HG02610 (cell line): Measurements from ENCODE around the gene CCDC30.

Source experiments
- ATAC-seq: cut with Tn5 transposase; IDR thresholded peaks from one replicate; pipeline ENCODE4 v1.9.1; 2021; ENCODE audit warnings: mild to moderate bottlenecking, moderate library complexity; ENCODE audit not compliant: unreplicated experiment

CCDC30 gene

DNA sequence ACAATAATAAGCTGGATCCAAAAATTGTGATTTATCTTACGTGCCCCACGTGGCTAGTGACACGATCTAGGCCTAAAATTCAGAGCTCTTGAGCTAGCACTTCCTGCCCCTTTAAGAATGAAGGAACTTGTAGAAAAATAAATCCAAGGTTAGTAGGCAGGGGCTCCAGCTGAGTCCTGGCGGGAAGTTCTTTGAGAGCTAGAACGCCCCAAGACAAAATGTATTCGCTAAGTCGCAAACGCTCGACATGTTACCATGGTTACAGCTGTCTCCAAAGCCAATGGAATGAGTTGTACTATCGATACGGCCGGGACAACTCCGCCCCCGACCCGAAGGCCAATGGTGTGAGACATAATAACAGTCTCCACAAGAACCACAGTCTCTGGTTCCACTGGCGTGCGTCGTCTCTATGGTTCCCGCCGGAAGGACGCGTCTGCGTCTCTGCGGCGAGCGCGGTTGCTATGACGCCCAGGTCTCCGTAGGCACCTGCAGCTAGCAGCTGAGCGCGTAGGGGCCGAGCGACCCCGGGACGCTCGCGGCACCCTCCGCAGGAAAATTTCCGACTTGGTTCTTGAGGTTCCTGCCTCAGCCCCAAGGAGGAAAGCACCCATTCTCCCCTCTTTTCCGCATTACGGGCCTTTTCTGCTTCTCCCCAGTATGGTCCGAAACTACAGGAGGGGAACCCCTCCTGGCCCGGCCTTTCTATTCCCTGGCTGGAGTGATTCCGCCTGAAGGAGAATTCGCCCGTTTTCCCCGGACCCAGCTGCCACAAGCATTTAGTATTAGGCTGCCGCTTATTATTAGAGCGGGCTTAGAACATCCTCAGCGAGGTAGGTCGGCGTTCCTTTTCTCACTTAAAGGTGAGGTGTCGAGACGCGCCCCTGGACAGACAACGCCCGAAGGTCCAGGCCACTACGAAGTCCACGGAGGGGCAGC lies at the start of gene CCDC30:
TSS of gene CCDC30 (plus strand) at position 459 of the 936 bp plus-strand sequence. CDS start 17,266 bp downstream, outside the sequence.
- ATAC-seq = peak; percentile 99

- no peak for ATAC-seq
These were observed 48.3 kb upstream of the CCDC30 start for GRCh38 chr1:42414551-42415496.

GRCh38 chr1:42417166-42417565 lies 45.9 kb upstream of the CCDC30 start:
- no peak for ATAC-seq

GRCh38 chr1:42418516-42418915 lies 44.6 kb upstream of the CCDC30 start:
- no peak for ATAC-seq

DNA sequence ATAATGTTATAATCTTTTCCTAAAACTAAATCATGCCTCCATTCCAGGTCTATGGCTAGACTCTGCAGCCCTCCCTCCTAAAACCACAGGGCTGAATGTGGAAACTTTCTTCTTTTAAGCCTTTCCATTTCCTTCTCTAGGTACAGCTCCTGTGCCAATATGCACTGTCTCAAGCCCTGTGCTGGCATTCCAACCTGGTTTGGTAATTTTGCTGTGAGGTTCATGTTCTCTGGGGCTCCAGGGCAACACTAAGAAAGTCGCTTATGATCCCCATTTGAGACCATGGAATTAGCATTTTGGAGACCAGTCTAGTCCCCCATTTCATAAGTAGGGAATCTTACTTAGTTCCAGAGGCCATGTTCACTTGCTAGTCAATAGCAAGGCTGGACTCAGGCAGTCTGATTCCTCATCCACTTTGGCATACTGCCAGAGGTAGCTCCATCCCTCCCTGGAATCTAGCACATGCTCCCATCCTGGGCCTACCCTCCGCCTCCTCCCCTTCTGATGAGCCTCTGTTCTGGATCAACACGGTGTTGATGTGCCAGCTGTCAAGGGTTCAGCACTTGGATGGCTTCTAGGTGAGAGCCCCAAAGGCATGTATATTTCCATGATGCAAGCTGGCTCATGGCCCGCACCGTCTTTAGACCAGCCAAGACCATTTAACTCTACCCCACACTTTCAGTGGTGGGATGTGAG lies 43.8 kb upstream of the CCDC30 start:
- ATAC-seq = no peak

GRCh38 chr1:42420121-42420520 lies 43.0 kb upstream of the CCDC30 start:
- ATAC-seq = no peak

DNA sequence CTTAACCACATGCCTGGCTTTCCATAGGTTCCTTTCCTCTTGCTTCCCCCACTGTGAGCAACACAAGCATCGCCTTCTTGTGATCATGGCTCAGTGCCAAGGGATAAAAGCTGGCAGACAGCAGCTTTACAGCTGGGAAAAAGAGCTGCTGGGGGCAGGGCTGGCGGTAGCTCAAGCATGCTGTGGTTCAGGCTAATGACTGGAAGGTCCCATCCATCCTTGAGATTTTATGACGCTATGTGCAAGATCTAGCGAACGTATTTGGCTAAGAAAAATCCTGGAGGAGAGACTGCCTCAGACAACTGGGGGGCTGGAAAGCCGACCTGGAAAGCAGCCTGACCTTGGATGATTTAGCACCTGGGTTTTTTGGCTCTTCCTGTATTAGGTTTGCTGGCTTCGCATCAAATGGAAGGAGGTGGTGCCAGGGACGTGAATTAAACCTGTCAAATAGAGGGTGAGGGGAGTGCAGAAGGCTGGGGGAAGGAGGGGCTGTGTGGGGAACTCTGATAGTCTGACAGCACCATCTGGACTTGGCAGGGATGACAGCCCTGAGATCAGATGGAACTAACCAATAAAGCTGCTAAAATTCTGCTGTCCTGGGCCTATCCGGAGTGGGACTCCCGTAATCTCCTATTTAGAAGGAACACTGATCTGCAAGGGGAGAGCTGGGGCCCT lies 42.0 kb upstream of the CCDC30 start:
- no peak for ATAC-seq

DNA sequence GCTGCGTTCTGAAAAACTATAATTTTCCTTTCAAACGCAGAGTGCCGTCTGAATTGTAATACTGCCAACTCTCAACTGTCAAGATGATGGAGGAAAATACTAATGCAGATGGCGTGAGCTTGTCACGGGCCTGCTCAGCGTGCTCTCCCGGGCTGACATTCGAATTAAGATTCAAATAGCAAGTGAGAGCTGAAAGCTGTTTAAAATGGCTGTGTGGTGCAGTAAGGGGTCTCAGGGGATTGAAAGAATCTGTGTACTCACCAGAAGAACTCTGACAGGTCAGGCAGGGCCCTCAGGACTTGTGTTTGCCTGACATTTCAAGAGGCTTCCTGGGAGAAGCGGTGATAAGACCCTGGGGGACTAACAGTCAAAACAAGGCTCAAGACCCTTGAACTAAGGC lies 40.3 kb upstream of the CCDC30 start:
- no peak for ATAC-seq

DNA sequence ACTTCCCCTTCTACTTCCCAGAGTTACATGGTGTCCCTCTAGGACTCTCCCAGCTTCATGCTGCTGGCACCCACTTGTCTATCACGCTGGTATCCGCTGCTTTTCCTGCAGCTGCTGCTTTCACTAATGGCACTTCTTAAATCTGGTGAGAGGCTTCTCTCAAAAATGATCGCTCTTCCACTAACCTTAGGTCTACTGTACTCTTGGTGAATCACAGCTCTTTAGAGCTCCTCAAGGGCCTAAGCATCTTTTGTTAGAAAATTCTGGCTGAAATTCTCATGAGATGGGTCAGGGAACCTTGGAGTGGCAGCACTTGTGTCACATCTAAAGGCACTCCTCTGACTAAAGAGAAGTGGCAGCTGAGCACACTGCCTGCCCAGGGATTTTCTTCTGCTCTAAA lies 39.4 kb upstream of the CCDC30 start:
- no peak for ATAC-seq

DNA sequence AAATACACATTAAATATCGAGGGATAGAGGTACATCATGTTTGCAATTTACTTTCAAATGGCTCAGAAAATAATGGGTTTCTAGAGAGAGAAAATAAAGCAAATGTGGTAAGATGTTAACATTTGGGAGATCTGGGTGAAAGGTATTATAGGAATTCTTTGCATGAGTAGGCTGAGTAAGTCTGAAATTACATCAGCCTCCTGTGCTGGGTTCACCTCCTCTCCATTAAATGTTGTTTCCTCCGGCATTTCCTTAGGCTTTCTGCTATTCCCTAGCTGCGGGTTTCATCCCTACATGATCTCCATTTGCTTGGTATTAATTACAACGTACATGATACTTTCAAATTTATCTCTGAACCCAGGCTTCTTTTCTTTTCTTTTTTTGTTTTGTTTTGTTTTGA lies 38.9 kb upstream of the CCDC30 start:
- ATAC-seq = no peak

DNA sequence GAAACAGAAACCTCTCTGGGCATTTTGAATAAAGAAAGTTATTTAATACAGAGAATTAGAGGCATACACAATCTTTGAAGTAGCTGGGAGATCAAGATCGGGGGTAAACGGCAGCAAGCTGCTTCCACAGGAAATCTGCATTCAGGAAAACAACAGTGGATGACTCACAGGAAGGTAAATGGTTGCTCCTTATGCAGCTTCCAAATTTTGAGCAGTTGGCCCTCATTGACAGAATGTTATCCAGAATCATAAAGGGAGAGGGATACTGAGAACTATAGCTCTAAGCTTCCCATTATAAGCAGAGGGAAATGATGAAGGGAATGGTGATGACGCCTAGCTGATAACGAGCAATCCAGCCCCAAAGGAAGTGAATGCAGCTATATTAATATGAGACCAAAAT lies 35.8 kb upstream of the CCDC30 start:
- ATAC-seq = no peak

DNA sequence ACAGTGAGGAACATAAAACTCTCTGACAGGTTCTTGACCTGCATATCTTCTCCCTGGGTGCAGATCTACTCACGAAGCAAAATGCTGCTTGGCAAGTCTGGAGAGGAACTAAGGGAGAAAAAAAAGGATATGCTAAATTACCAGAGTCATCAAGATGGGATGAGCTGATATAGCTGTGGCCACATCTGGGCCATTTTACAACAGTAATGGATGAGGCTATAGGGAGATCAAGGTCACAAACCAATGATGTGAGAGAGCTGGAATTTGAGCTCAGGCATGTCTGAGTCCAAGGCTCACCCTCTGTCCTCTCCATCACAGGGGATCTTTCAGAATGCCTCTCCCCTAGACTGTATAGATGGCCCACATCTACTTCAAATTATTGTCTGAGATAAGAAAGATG lies 33.5 kb upstream of the CCDC30 start:
- no peak for ATAC-seq

- ATAC-seq = no peak
These were observed 32.6 kb upstream of the CCDC30 start for GRCh38 chr1:42430286-42431135.

GRCh38 chr1:42431514-42431913 lies 31.6 kb upstream of the CCDC30 start:
- no peak for ATAC-seq

- no peak for ATAC-seq
These were observed 30.4 kb upstream of the CCDC30 start for GRCh38 chr1:42432714-42433113.

DNA sequence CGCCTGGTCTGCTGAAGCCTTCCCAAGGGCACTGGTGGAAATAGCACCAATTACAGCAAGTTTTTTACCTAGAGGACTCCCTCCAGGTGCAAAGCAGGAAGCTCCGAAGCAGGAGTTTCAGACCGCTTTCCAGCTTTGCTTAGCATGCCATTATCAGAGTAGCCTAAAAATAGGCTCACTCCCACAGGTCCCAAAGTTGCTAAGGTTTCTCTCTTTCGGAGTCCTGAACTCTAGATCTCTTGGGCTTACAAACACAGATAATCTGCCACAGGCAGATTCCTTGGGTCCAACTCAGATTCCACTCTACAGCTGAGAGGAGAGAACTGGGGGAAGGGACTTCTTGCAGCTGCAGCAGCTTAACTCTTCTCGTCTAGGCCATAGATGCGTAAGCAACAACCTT lies 29.7 kb upstream of the CCDC30 start:
- ATAC-seq = no peak

DNA sequence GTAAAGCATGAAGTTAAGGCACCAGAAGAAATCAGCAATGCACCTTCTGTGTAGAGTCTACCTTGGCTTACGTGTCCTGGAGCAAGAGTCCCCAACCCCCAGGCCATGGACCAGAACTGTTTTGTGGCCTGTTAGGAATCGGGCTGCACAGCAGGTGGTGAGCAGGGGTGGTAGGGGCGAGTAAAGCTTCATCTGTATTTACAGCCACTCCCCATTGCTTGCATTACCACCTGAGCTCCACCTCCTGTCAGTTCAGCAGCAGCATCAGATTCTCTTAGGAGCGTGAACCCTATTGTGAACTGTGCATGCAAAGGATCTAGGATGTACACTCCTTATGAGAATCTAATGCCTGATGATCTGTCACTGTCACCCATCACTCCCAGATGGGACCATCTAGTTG lies 28.7 kb upstream of the CCDC30 start:
- no peak for ATAC-seq

GRCh38 chr1:42439940-42440339 lies 23.1 kb upstream of the CCDC30 start:
- no peak for ATAC-seq

DNA sequence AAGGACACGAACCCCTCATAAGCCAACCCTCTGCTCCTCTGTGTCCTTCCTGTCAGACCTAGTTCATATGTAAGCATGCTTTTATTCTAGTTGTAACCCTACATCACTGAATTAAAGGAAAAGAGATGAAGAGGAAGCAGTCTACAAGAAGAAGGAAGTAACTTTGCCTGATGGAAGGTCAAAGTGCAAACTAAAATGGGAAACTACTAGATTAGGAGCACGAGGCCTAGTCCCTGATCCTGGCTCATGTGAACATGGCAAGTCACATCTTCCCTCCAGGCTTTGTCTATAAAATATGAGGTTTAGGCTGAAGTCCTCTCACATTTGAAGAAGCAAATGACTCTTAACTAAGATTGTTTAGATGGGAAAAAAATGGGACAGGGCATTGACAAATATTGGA lies 20.4 kb upstream of the CCDC30 start:
- no peak for ATAC-seq

GRCh38 chr1:42449256-42449655 lies 13.8 kb upstream of the CCDC30 start:
- ATAC-seq = no peak
